ENCODE data around the gene FXR2. TPM values are rescaled to one million over a fixed set of nuclear protein-coding genes. Genes with fewer than 3 reads are reported as not detected.

The FXR2 gene
- total RNA-seq, 2 donors from 2014 or later, result 34.7 to 66.2 TPM

DNA sequence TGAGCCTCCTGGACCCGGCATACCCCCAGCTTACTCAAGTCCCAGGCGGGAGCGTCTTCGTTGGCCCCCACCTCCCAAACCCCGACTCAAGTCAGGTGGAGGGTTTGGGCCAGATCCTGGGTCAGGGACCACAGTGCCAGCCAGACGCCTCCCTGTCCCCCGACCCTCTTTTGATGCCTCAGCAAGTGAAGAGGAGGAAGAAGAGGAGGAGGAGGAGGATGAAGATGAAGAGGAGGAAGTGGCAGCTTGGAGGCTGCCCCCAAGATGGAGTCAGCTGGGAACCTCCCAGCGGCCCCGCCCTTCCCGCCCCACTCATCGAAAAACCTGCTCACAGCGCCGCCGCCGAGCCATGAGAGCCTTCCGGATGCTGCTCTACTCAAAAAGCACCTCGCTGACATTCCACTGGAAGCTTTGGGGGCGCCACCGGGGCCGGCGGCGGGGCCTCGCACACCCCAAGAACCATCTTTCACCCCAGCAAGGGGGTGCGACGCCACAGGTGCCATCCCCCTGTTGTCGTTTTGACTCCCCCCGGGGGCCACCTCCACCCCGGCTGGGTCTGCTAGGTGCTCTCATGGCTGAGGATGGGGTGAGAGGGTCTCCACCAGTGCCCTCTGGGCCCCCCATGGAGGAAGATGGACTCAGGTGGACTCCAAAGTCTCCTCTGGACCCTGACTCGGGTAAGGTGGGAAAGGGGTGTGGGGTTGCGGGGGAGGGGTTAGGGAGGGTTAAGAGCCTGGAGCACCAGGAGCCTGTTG lies 51.4 kb downstream of the FXR2 start:
- H3K36me3 Mint-ChIP-seq, result peaks cover 7 to 8% of the 10 kb centered on the region in 2 donors
- H3K27ac Mint-ChIP-seq, result peak overlapping the region; percentile 89 to 95
- DNase-seq (ENCODE audit: low spot score in 2 of 2) (no peak), ATAC-seq (no peak)
- no peaks in the 10 kb centered on the region for H3K9me3 Mint-ChIP-seq

DNA sequence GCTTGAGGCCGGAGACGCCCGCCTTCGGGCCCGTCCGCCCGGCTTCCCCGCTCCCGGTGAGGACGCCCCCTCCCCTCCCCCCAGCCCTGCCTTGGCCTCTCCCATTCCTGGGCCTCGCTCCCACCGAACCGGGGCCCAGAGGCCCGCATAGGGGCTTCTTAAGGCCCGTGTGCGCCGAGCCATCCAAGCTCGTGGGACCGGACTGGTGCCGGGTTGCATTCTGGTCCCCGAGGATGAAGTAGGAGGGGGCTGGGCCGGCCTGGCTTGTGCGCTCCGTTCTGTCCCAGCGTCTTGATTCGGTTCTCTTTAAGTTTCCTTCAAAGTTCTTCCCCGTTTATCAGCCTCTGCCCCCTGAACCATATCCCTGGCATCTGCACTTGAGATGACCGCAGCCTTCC lies 52.5 kb downstream of the FXR2 start:
- H3K27ac Mint-ChIP-seq, result peak overlapping the region; percentile 89 to 95
- peaks cover 7 to 8% of the 10 kb centered on the region in 2 donors for H3K36me3 Mint-ChIP-seq
- H3K9me3 Mint-ChIP-seq, result no peaks in the 10 kb centered on the region
- DNase-seq (ENCODE audit: low spot score in 2 of 2), result no peak
- no peak for ATAC-seq

DNA sequence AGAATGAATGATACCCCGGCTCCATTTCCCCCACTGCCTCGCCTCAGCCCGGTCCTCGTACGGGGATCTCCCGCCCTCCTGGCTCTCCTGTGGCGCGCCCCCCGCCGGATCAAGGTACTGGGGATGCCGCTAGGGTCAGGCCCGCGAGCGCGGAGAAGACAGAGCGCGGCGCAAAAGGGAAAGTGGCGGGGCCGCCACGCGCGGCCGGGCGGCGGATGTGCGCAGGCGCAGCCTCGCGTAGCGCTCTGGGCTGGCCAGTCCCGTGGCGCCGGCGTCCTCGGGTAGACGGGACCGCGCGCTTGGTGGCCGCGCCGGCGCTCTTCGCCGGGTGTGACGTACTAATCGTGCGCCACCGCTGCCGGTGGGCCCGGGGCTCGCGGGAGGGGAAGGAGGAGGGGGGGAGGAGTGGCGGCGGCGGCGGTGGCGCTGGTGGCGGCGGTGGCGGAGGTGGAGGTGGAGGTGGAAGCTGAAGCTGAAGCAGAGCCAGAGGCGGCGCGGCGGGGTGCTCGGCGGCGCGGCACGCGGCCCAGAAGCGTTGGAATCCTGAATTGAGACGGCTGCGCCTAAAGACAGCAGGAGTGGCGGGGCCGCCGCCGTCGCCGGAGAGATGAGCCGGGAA lies 53.0 kb downstream of the FXR2 start, which contains the start of gene SENP3:
SENP3 (plus strand) TSS at position 331 of the 619 bp plus-strand sequence. CDS start 1,158 bp downstream, outside the sequence.
- ATAC-seq (peak; percentile 84 to 88), DNase-seq (ENCODE audit: low spot score in 2 of 2) (peak; percentile 92 to 94)
- Mint-ChIP-seq H3K36me3 (peaks cover 7 to 8% of the 10 kb centered on the region in 2 donors), H3K27ac (peak within 1 kb of the TSS; percentile 89 to 95), H3K9me3 (no peaks in the 10 kb centered on the region)

DNA sequence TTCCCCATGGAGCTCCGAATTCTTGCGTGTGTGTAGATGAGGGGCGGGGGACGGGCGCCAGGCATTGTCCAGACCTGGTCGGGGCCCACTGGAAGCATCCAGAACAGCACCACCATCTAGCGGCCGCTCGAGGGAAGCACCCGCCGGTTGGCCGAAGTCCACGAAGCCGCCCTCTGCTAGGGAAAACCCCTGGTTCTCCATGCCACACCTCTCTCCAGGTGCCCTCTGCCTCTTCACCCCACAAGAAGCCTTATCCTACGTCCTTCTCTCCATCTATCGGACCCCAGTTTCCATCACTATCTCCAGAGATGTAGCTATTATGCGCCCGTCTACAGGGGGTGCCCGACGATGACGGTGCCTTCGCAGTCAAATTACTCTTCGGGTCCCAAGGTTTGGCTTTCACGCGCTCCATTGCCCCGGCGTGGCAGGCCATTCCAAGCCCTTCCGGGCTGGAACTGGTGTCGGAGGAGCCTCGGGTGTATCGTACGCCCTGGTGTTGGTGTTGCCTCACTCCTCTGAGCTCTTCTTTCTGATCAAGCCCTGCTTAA lies 53.6 kb downstream of the FXR2 start:
- Mint-ChIP-seq H3K27ac (peak overlapping the region; percentile 89 to 95), H3K36me3 (peaks cover 7 to 8% of the 10 kb centered on the region in 2 donors), H3K9me3 (no peaks in the 10 kb centered on the region)
- DNase-seq (ENCODE audit: low spot score in 2 of 2) (peak; percentile 85 to 90), ATAC-seq (peak; percentile 74 to 79)

DNA sequence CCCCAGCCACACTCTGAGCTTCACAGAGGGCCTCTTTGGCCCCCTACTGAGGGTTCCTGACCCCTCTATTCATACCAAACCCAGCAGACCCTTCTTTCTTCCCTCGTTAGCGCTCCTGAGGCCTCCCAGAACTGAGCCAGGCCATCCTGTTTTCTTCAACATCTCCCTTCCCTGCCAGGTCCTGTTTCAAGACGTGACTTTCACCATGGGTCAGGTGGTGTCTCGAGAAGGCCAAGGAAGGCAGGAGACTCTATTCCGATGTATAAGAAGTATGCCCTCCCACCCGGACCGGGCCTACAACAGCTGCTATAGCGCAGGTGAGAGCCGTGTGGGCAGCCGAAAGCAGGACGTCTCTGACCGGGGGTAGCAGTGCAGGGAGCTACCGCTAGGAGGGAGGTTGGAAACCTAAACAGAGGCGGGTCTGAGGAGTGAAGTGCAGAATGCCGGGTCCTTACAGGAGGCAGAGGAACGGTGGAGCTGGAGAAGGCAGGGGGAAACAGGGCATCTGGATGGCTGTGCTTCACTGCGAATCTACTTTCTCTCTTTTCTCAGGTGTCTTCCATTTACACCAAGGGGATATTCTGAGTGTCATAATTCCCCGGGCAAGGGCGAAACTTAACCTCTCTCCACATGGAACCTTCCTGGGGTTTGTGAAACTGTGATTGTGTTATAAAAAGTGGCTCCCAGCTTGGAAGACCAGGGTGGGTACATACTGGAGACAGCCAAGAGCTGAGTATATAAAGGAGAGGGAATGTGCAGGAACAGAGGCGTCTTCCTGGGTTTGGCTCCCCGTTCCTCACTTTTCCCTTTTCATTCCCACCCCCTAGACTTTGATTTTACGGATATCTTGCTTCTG lies 54.3 kb downstream of the FXR2 start:
- Mint-ChIP-seq H3K27ac (peak overlapping the region; percentile 89 to 95), H3K9me3 (no peaks in the 10 kb centered on the region), H3K36me3 (peaks cover 7 to 8% of the 10 kb centered on the region in 2 donors)
- DNase-seq (ENCODE audit: low spot score in 2 of 2), result peak in 1 of 2 donors; percentile 74
- ATAC-seq, result peak; percentile 44 to 56

DNA sequence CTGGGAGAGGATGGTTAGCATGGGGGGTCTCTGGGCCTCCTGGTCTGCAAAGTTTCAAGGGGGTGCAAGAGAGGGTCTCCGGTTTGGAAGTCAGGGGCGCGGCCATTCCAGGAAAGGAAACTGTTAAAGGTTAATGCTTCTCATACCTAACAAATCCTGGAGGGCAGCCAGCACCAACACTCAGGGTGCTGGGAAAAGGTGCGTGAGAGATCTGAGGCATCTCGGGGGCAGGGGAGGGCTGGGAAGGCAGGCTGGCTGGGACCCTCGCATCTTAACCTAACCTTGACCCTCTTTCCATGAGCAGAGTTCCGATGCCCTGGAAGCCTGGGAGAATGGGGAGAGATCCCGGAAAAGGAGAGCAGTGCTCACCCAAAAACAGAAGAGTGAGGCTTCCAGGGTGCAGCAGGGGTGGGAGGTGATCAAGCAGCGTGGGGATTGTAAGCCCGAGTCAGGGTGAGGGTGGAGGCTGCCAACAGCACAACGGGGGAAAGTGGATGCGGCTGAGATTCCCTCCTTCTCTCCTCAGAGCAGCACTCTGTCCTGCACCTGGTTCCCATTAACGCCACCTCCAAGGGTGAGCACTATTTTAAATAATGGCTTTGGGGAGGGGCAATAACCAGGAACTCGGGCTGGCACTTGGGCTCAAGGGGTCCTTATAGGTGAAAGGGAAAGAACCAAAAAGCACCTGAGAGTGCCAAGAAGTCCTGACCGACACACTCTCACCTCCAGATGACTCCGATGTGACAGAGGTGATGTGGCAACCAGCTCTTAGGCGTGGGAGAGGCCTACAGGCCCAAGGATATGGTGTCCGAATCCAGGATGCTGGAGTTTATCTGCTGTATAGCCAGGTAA lies 55.2 kb downstream of the FXR2 start:
- H3K27ac Mint-ChIP-seq, result peak overlapping the region; percentile 53 to 89
- peaks cover 7 to 8% of the 10 kb centered on the region in 2 donors for H3K36me3 Mint-ChIP-seq
- H3K9me3 Mint-ChIP-seq, result no peaks in the 10 kb centered on the region
- ATAC-seq, result no peak
- no peak for DNase-seq (ENCODE audit: low spot score in 2 of 2)

DNA sequence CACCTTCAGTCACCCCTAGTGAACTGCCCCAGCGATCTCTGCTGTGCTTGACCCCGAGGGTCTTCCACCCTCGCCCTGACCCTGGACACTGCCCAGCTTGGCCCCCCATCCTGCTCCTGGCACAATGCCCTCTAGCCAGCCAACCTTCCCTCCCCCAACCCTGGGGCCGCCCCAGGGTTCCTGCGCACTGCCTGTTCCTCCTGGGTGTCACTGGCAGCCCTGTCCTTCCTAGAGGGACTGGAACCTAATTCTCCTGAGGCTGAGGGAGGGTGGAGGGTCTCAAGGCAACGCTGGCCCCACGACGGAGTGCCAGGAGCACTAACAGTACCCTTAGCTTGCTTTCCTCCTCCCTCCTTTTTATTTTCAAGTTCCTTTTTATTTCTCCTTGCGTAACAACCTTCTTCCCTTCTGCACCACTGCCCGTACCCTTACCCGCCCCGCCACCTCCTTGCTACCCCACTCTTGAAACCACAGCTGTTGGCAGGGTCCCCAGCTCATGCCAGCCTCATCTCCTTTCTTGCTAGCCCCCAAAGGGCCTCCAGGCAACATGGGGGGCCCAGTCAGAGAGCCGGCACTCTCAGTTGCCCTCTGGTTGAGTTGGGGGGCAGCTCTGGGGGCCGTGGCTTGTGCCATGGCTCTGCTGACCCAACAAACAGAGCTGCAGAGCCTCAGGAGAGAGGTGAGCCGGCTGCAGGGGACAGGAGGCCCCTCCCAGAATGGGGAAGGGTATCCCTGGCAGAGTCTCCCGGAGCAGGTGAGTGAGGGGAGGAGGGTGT lies 56.0 kb downstream of the FXR2 start, which contains the start of gene TNFSF13:
TNFSF13 (plus strand) TSS at position 207 of the 776 bp plus-strand sequence; CDS start at position 497, 290 bp downstream.
- peak within 1 kb of the TSS; percentile 74 to 75 for H3K27ac Mint-ChIP-seq
- DNase-seq (ENCODE audit: low spot score in 2 of 2) (no peak), ATAC-seq (no peak)
- H3K9me3 Mint-ChIP-seq, result no peaks in the 10 kb centered on the region
- H3K36me3 Mint-ChIP-seq, result peaks cover 8% of the 10 kb centered on the region in 2 donors

DNA sequence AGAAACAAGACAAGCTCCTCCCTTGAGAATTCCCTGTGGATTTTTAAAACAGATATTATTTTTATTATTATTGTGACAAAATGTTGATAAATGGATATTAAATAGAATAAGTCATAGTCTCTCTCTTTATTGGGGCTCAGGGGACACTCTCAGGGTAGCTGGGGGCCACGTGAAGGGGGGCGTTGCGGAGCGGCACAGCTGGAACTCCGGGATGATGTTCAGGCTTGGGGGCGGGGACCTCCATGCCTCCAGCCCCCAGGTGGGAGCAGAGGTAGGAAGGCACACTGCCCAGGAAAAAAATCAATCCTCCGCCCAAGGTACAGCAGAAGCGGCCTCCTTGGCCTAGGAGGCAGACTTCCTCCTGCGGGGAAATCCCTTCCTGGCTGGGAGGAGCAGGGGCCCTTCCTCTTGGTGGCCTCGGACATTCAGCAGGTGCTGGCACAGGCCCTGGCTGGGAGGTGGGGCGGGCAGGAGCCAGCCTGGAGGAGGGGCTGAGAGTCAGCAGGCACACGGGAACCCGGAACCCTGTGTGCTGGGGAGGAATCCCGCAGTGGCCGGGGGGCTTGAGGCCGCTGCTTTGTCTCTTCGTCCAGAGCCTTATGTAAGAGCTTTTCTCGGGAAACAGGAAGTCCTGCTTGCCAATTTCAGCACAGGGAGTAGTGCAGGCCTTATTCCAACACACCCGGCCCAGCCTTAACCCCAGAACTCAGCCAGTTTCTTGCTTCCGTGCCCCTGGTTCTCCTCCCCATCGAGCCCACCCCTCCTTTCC lies 56.7 kb downstream of the FXR2 start:
- DNase-seq (ENCODE audit: low spot score in 2 of 2), result peak in 1 of 2 donors; percentile 32
- Mint-ChIP-seq H3K9me3 (no peaks in the 10 kb centered on the region), H3K27ac (peak overlapping the region; percentile 74 to 75), H3K36me3 (peaks cover 13% of the 10 kb centered on the region in 2 donors)
- ATAC-seq, result peak in 1 of 2 donors; percentile 30

DNA sequence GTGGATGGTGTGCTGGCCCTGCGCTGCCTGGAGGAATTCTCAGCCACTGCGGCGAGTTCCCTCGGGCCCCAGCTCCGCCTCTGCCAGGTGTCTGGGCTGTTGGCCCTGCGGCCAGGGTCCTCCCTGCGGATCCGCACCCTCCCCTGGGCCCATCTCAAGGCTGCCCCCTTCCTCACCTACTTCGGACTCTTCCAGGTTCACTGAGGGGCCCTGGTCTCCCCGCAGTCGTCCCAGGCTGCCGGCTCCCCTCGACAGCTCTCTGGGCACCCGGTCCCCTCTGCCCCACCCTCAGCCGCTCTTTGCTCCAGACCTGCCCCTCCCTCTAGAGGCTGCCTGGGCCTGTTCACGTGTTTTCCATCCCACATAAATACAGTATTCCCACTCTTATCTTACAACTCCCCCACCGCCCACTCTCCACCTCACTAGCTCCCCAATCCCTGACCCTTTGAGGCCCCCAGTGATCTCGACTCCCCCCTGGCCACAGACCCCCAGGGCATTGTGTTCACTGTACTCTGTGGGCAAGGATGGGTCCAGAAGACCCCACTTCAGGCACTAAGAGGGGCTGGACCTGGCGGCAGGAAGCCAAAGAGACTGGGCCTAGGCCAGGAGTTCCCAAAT lies 57.4 kb downstream of the FXR2 start:
- Mint-ChIP-seq H3K9me3 (no peaks in the 10 kb centered on the region), H3K27ac (peak overlapping the region in 1 of 2 donors; percentile 24), H3K36me3 (peaks cover 6% of the 10 kb centered on the region in 2 donors)
- no peak for ATAC-seq
- DNase-seq (ENCODE audit: low spot score in 2 of 2), result no peak

DNA sequence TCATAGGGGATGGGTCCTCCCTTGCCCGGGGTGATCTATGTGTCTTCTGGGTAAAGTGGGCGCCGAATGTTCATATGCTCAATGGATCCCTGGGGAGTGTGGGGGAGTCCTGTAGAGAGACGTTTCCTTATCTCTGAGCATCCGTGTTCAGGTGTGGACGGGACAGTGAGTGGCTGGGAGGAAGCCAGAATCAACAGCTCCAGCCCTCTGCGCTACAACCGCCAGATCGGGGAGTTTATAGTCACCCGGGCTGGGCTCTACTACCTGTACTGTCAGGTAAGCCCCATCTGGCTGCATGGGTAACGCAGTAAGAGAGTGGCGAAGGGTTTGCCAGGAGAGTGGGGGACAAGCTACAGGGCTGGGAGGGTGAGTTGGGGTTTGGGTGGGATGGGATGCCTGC lies 58.1 kb downstream of the FXR2 start:
- no peak for ATAC-seq
- Mint-ChIP-seq H3K27ac (peak overlapping the region in 1 of 2 donors; percentile 57), H3K9me3 (no peaks in the 10 kb centered on the region), H3K36me3 (peaks cover 5 to 6% of the 10 kb centered on the region in 2 donors)
- DNase-seq (ENCODE audit: low spot score in 2 of 2), result no peak

DNA sequence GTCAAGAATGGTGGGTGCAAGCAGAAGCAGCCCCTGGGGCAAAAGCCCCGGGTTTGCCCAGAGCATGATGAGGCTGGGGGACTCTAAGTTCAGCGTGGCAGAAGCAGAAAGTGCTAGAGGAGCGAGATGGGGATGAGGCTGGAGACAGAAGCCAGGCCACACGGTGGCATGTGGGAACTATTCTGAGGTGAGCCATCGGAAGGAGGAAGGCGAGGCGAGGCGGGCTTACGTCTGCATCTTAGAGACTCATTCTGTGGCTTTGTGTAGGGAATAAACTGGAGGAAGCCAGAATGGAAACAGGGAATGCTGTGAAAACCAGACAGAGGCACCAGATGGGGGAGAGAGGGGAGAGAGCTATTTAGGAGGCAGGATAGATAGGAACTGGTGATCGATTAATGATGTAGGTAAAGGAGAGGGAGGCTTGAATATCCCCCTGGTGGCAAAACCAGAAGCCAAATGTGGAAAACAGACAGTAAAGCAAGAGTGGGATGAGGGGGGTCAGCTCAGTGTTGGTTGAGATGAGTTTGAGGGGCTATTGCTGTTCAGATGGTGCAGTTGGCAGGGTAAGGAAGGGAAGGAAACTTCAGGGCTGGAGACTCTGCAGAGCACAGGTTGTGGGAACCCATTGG lies 59.3 kb downstream of the FXR2 start:
- peak overlapping the region in 1 of 2 donors; percentile 7 for H3K27ac Mint-ChIP-seq
- ATAC-seq (no peak), DNase-seq (ENCODE audit: low spot score in 2 of 2) (no peak)
- H3K36me3 Mint-ChIP-seq, result peaks cover 5 to 6% of the 10 kb centered on the region in 2 donors
- H3K9me3 Mint-ChIP-seq, result no peaks in the 10 kb centered on the region

DNA sequence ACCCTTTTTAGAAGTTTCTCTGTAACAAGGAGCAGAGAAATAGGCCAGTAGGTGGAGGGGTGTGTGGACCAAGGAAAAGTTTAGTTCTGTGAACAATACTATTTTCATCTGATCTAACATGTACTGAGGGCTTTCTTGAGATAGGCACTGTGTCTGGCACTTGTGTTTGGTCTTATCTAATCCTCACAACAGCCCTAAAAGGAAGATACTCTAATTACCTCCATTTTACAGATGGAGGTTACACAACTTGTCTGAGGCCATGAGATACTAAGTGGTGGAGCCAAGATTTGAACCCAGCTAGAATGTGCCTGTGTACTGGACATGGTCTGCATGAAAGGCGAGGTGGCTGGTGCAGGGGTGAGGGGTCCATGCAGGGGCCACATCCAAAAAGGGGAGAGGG lies 61.3 kb downstream of the FXR2 start:
- Mint-ChIP-seq H3K9me3 (no peaks in the 10 kb centered on the region), H3K27ac (peak overlapping the region; percentile 15 to 75), H3K36me3 (peaks cover 7 to 10% of the 10 kb centered on the region in 2 donors)
- DNase-seq (ENCODE audit: low spot score in 2 of 2), result no peak
- ATAC-seq, result no peak

DNA sequence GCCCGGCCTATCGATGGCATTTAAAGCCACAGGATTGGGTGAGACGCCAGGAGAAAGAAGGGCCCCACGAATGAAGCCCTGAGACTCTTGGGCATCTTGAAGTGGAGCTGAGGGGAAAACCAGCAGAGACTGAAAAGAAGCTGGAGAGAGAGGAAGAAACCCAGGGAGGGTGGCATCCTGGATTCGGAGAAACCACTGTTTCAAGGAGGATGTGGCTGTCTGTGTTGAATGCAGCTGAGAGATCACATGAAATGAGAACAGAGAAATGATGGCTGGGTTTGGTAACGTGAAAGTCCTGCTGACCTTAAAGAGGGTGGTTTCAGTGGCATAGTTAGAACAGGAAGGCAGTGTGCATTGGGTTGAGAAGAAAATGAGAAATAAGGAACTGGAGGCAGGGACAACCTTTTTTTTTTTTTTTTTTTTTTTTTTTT lies 62.1 kb downstream of the FXR2 start:
- no peak for DNase-seq (ENCODE audit: low spot score in 2 of 2)
- no peaks in the 10 kb centered on the region for H3K9me3 Mint-ChIP-seq
- peak overlapping the region; percentile 2 to 75 for H3K27ac Mint-ChIP-seq
- ATAC-seq, result peak; percentile 76 to 84
- H3K36me3 Mint-ChIP-seq, result peaks cover 10 to 11% of the 10 kb centered on the region in 2 donors

All from activated naive CD4-positive, alpha-beta T cell treated with anti-CD3 and anti-CD28 coated beads, Interleukin-2, amount 50 U/mL, for 72 hours (primary cell).